HG03139 (cell line): ENCODE results near the gene SLC5A1.
"Not testable (repeated sequence)": the region's sequence is repeated elsewhere in the genome, so short reads cannot be mapped to it uniquely, and the experiment has no call there.

Experiments
- ATAC-seq: cut with Tn5 transposase; IDR thresholded peaks from one replicate; pipeline ENCODE4 v1.9.1; 2021; ENCODE audit not compliant: unreplicated experiment

The SLC5A1 gene

GRCh38 chr22:32083814-32084213 is 40.8 kb downstream of the SLC5A1 start:
- no peak for ATAC-seq

DNA sequence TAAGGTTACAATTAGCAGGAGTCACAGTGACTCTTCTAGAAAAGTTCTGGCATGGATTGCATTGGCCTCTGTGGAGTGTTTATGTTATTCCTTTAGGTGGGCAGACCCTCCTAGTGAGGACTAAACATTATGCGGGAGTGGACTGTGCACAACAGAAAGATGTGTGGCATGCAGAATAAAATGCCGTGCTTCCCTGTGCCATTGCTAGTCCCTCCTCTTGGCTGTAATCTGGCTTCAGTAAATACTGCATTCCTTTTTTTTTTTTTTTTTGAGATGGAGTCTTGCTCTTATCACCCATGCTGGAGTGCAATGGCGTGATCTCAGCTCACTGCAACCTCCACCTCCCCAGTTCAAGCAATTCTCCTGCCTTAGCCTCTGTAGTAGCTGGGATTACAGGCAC is 45.0 kb downstream of the SLC5A1 start:
- no peak for ATAC-seq

DNA sequence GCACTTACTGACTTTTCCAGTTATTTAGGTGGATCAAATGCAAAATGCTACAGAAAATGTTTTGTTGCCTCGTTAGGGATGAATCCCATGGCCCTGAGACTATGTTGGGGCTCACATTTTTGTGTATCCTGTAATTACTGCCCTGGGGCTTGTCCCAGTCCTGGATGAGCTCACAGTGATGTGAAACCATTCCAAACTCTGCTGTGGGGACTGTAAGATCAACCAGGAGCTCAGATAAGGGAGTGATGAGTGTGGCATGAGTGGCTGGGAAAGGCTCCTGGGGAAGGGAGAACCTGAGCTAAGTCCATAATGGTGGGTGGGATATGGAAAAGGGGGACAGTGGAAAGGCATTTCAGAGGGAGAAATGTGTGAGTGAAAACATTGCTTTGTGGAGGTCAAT is 54.0 kb downstream of the SLC5A1 start:
- no peak for ATAC-seq

- ATAC-seq, result no peak
These were observed 54.9 kb downstream of the SLC5A1 start for GRCh38 chr22:32097881-32098499.

- no peak for ATAC-seq
These were observed 57.6 kb downstream of the SLC5A1 start for GRCh38 chr22:32100711-32101110.

- ATAC-seq, result no peak
These were observed 60.7 kb downstream of the SLC5A1 start for GRCh38 chr22:32103658-32104315.

GRCh38 chr22:32106930-32107329 is 63.9 kb downstream of the SLC5A1 start:
- ATAC-seq, result no peak

DNA sequence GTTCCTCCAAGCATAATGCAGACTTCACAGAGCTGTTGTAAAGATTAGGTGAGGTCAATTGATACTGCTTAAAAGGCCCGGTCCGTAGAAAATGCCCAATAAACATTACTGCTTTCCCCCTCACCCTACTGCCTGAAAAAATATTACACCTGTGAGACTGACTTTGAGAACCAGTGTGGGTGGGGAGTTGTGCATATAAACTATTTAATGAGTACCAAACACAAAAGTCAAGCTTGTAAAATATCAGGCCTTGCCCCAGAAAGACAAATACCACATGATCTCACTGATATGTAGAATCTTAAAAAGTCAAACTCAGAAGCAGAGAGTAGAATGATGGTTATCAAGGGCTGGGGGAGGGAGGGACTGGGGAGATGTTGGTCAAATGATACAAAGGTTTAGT is 69.3 kb downstream of the SLC5A1 start:
- ATAC-seq, result no peak

DNA sequence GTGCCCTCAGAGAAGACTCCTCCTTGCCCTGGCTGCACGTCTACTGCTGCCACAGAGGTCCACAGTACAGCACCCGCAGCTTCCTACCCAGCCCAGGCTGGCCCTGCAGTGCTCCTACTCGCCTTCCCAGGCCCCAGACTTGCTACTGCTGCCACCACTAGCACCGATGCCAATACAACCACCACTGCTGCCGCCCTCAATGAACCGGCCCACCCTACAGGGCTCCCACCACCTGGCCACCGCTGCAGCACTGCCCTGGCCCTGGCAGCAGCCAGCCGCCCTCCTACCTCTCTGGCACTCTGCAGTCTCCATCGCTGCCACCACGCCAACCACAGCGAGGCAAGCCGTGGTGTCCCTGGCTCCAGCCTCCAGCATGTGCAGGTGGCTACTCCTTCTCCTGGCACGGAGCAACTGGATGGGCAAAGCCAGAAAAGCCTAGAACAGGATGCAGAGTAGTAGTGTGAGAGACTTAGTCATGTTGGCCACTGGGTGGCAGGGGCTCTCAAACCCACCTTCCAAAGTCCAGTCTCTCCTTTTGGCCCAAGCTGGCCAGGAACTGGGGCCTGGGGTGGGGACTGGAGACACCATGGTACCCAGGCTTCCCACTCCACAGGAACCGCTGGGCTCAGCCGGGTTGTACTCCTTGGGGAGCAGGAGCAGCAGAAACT is 76.6 kb downstream of the SLC5A1 start:
- no peak for ATAC-seq

- ATAC-seq, result no peak
These were observed 77.5 kb downstream of the SLC5A1 start for GRCh38 chr22:32120603-32121002.

DNA sequence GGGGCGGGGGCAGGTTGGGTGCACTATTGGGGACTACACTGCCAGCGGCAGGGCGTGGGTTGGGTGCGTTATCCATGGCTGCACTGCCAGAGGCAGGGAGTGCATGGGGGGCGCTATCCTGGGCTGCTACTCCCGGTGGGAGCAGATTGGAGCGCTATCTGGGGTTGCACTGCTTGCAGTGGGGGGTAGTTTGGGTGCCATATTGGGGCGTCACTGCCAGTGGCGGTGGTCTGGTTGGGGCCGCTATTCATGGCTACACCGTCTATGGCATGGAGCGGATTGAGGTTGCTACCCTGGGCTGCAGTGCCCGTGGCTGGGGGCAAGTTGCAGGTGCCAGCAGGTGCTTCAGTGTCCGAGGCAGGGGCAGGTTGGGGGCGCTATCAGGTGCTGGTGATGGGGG is 79.8 kb downstream of the SLC5A1 start:
- no peak for ATAC-seq

GRCh38 chr22:32123657-32124056 is 80.6 kb downstream of the SLC5A1 start:
- ATAC-seq, result no peak

- no peak for ATAC-seq
These were observed 84.8 kb downstream of the SLC5A1 start for GRCh38 chr22:32127904-32128303.

DNA sequence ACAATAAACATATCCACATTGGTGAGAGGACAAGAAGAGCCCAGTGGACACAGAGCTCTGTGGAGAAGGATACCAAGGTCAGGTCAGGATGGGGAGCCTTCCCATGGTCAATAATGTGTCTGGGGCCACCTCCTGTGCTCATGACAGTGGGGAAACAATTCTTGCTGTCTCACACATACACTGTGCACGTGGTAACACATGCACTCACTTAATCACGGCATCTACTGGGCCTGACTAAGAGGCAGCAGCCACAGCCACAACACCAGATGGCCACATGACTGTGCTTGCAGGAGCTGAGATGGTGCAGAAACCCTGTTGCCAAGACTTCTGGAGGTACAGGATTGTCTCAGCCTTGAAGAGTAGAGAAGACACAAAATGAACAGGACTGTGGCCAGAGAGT is 87.4 kb downstream of the SLC5A1 start:
- no peak for ATAC-seq

GRCh38 chr22:32132126-32132525 is 89.1 kb downstream of the SLC5A1 start:
- no peak for ATAC-seq

- ATAC-seq, result no peak
These were observed 89.7 kb downstream of the SLC5A1 start for GRCh38 chr22:32132783-32133182.

- not testable (repeated sequence) for ATAC-seq
These were observed 91.7 kb downstream of the SLC5A1 start for GRCh38 chr22:32134796-32135195.

DNA sequence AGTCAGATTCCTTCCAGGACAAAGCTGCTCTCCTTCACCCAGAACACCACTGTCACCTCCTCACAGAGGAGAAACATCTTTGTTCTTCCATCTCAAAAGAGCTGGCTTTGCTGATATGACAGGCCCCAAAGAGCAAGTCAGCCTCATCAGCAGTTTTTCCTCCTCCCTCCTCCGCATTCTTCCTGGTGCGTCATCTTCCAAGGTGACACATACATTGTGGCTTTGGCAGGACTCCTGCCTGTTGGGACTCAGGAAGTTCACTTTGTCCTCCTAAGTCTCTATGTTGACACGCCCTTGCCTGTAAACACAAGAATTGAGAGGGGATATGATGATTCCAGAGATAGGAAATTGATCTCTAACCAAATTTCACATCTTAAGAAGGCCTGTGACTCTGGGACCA is 92.9 kb downstream of the SLC5A1 start:
- not testable (repeated sequence) for ATAC-seq

DNA sequence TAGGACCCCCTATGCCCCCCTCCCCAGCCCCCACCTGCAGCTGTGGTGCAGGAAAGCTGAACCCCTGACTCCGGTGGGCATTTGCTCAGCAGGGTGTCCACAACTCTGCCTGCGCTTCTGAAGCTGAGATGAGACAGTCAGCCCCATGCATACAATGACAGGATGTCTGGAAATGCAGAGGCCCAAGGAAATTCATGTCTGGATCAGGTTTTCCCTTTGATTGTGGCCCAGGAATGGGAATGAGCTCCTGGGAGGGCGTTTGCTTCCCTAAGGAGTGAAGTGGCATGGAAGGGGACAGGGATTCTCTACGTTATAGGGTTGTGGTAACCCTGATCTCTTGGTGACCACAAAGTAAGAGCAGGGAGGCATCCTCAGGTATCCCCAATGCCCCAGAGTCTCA is 93.8 kb downstream of the SLC5A1 start:
- not testable (repeated sequence) for ATAC-seq

DNA sequence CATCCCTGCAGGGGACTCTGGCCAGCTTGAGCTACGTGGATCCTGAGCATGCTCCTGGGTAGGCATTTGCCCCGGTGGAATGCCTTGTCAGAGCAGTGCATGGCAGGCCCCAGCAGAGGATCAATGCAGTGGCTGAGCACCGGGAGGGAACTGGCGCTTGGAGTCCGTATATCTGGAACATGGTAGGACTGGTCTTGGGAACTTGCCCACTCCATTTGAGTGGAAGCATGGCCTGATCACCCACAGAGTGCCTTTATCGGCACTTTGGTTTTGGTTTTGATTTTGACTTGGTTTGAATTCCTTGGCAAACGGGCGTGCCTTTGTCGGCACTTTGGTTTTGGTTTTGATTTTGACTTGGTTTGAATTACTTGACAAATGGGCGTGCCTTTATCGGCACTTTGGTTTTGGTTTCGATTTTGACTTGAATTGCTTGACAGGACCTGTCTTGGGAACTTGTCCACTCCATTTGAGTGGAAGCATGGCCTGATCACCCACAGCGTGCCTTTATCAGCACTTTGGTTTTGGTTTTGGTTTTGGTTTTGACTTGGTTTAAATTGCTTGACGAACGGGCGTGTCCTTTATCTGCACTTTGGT is 94.8 kb downstream of the SLC5A1 start:
- ATAC-seq, result not testable (repeated sequence)

DNA sequence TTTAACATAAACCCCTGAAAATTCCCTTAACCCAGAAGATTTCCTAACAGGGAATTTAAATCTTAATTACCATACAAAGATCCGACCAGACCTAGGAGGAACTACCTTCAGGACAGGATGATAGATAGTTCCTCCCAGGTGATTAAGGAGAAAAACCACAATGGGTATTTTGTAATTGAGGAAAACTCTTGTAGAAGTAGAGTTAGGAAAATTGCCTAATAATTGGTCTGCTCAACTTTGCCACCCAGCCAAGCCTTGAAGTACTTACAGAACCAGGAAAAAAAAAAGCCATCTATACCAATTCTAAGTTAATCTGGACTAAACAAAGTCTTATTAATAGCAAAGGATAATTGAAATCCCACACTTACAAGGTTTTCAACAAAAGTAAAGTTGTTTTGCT is 95.5 kb downstream of the SLC5A1 start:
- not testable (repeated sequence) for ATAC-seq

DNA sequence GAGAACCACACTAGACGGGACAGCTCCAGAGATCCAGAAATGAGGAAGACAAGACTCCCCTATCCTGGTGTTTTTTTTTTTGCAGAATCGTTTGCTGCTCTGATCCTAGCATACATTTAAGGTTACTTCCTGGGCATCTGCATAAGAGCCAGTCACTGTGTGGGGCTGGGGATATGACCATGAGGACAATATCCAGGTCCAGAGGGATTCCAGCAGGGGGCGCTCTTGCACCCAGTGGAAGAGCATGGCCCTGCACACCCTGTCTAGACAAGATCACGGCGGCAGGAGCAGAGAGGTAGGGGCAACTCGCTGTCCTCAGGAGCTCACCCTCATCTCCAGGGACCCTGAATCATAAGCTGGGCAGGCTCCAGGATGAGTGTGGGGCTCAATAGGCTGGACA is 97.6 kb downstream of the SLC5A1 start:
- not testable (repeated sequence) for ATAC-seq
